NOMO-1 treated with DMSO at 0.1 percent for 48 hours (cell line): Measurements from ENCODE around the gene OR2W1.

Source experiments
- DNase-seq: peaks from one replicate; lab custom pipeline; 2025; ENCODE audit not compliant: unreplicated experiment; lab: John Stamatoyannopoulos, UW

The OR2W1 gene, protein sequence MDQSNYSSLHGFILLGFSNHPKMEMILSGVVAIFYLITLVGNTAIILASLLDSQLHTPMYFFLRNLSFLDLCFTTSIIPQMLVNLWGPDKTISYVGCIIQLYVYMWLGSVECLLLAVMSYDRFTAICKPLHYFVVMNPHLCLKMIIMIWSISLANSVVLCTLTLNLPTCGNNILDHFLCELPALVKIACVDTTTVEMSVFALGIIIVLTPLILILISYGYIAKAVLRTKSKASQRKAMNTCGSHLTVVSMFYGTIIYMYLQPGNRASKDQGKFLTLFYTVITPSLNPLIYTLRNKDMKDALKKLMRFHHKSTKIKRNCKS

GRCh38 chr6:29045075-29045474 is at the start of gene OR2W1:
Gene OR2W1 (minus strand): TSS chr6:29045175. CDS start chr6:29045175, 0 bp downstream.
- DNase-seq, result no peak

DNA sequence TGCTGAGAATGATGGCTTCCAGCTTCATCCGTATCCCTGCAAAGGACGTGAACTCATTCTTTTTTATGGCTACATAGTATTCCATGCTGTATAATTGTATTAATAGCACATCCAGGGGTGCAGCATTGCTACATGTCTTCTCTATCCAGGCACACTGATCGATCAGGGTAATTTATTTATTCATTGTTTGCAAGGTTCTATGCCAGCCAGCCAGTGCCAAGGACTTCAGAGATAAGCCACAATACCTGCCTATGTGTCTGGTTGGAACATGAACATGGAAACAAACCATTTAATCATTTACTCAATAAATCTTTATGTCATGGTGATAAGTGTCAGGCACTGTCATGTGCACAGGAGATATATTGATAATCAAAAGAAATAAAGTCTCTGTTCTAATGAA is 48.0 kb upstream of the OR2W1 start:
- no peak for DNase-seq

DNA sequence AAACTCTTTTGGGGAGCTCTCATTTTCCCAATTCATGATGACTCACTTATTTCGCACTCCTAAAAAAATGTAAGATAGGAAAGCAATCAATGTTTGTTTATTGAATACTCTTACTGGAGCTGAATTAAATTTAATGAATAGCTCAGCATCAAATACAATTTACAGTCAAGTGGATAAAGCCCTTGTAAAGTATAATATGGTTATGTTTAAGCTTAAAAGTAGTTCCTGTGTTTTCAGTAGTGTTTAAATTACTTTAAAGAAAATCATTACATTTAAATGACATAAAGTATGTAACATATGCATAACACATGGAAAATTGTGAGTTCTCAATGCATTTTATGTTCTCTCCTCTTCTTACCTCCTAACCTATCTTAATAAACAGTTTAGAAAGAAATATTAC is 42.2 kb upstream of the OR2W1 start, which contains the start of gene OR2B3:
Gene OR2B3, minus strand, starts transcription at position 101 of the 400 bp plus-strand sequence. Its CDS starts 65 bp downstream, at position 36.
- no peak for DNase-seq

GRCh38 chr6:29082457-29082856 is 37.5 kb upstream of the OR2W1 start:
- DNase-seq, result no peak

DNA sequence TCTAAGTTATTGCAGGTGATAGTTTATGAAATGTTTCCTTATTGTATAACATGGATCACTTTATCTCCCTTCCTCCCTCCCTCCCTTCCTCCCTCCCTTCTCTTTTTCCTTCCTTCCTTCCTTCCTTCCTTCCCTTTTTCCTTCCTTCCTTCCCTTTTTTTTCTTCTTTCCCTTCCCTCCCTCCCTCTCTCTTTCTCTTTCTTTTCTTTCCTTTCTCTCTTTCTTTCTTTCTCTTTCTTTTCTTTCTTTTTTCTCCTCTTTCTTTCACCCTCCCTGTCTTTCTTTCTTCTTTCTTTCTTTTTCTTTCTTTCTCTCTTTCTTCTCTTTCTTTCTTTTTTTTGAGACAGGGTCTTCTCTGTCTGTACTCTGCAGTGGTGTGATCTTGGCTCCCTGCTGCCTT is 36.3 kb upstream of the OR2W1 start:
- DNase-seq, result no peak

DNA sequence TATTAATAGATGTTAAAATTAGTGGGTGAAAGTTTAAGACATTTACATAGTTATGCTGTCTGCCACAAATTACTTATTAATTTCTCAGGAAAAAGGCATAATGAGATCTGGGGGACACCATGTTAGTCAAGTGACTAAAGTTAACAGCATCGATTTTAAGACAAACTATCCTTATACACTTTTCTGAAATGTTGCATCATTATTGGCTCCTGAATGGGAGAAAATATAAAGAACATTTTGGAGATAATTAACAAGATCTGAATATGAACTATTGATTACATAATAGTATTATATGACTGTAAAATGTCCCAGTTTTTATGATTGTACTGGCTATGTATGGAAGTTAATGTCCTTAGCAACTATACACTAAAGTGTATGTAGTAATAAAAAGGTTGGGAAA is 34.2 kb upstream of the OR2W1 start:
- no peak for DNase-seq

DNA sequence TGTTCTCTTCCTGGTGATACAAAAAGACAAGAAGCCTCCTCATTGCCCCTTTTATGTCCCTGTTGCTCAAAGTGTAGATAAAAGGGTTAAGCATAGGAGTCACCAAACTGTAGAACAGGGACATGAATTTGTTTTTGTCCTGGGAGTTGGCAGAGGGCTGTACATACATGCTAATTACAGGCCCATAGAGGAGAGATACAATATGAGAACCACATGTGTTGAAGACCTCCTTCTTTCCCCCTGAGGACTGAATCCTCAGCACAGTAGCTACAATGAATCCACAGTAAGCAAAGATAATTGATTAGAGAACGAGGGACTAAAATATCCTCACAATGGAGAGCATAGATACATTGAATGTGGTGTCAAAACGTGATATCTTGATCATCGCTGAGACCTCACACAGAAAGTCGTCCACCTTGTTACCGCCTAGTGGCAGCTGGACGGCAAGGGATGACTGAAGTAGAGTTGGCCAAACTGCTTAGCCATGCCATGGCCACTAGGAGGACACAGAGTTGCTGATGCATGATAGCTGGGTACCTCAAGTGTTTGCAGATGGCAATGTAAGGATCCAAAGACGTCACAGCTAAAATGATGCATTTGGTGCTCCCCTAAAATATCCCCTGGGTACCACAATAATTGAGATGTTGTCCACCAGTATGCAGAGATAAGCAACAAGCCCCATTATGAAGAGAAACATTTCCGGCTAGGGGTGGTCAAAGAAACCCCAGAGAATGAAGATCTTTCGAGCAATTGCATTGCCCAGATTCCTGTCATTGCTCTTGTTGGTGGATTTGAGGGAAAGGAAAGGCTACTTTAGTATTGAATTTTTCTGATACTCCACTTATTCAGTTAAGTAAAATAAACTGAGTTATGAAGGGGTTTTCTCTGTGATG is 27.1 kb upstream of the OR2W1 start:
- DNase-seq, result no peak

GRCh38 chr6:29051680-29052079 is 6.7 kb upstream of the OR2W1 start:
- DNase-seq, result no peak

GRCh38 chr6:29035951-29036350 is 9.0 kb downstream of the OR2W1 start:
- DNase-seq, result no peak

DNA sequence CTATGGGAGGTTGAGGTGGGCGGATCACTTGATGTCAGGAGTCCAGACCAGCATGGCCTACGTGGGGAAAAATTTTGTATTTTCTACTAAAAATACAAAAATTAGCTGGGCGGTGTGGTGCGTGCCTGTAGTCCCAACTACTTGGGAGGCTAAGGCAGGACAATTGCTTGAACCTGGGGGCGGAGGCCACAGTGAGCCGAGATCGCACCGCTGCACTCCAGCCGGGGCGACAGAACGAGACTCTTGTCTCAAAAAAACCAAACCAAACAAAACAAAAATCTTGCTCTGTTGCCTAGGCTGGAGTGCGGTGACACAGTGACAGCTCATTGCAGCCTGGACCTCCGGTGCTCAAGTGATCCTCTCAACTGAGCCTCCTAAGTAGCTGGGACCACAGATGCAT is 16.2 kb downstream of the OR2W1 start:
- DNase-seq, result no peak

DNA sequence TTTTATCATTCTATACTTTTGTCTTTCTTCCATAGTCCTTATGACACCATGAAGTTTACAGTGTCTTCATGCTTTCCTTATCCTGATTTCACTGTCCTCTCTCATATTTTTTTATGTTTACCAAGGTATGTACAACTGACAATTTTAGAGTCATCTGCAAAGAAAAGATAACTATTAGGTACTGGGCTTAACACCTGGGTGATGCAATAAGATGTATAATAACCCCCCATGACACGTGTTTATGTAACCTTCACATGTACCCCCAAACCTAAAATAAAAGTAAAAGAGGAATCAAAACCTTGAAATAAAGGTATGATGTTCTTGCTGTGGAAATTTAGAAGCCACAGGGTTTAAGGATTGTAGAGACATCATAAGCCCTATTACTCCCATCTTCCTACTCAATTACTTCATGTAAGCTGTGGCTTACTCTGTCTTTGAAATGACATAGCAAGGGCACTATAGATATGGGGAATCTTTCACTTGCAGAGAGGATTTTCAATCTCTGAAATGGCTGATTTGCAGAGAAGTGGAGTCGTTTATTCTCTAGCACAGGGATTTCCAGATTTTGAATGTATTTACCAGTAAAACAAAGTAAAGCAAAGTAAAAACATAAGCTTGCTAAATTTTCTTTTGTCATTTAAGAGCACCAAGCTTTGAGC is 18.9 kb downstream of the OR2W1 start:
- DNase-seq, result no peak

- DNase-seq, result no peak
Measured at GRCh38 chr6:29021434-29021833, 23.5 kb downstream of the OR2W1 start.

- DNase-seq, result no peak
Measured at GRCh38 chr6:29019629-29020028, 25.3 kb downstream of the OR2W1 start.

DNA sequence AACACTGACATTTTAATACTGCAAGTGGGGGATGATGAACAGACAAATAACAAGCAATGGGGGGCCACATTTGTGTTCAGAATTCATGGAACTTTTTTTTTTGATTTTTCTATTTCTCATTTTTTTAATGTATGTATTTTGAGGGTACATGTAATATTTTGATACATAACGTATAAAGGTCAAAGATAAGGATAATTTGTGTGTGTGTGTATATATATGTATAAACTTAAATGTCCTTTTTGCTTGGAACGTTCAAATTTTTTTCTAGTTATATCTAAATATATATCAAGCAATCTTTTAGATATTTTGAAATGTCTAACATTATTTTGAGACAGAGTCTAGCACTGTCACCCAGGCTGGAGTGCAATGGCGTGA is 27.6 kb downstream of the OR2W1 start:
- no peak for DNase-seq

DNA sequence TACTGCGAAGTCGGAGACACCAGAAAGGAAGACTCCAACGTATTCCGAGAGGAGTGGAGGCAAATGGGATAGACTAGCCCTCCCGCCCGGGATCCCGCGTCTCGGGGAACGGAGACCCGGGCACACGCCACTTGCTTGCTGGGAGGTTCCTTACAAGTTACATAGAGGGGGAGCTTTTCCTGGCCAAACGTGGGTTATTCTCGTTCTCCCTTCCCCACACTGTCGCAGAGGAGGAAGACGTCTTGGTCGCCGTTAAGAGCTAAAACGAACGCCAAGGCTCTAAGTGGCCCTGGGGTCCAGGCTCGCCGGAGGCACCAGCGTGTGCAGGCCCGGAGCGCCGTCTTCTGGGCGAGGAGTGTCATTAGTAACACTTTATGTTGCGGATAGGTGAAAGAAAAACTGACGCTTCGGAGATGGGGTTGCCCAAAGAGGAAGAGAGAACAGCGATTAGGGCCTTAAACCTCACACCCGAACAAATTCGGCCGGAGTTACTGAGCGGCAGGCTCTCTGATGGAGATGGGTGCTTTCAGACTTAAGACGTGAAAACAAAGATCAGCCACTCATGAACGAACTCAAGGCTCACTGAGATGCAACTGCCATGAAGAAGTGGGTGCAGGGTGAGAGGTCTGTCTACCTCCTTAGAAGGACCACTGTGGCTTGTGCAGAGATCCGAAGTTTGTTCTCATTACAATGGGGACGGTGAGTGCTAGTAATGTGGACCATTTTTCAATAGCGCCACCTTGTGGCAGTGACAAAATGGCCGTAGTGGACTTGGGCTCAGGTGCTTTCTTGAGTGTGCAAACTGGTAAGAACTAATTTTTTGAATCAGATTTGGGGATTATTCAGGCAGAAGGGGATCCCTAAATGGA is 28.2 kb downstream of the OR2W1 start:
- DNase-seq, result peak; percentile 75

DNA sequence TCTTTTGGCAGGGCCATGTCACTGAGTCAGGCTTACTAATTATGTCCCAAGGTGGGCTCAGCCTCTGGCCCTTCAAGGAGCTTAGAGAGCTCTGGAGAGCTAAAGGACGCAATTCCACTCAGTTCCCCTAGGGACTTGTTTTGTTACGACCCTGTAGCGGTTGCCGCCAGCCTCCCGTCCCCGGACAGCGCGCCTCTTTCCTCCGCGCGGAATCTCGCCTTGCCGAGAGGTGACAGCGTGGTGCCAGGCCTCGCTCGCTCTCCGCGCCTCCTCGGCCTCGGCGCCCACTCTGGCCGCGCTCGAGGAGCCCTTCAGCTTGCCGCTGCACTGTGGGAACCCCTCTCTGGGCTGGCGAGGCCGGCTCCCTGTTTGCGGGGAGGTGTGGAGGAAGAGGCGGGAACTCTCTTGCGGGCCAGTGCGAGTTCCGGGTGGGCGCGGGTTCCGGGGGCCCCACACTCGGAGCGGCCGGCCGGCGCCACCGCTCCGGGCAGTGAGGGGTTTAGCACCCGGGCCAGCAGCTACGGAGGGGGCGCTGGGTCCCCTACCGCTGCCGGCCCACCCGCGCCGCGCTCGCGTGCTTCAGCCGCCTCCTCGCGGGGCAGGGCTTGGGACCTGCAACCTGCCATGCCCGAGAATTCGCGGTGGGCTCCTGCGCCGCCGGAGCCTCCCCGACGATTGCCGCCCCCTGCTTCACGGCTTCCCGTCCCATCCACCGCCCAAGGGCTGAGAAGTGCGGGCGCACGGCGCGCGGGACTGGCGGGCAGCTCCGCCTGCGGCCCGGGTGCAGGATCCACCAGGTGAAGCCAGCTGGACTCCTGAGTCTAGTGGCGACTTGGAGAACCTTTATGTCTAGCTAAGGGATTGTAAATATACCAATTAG is 30.0 kb downstream of the OR2W1 start:
- no peak for DNase-seq

DNA sequence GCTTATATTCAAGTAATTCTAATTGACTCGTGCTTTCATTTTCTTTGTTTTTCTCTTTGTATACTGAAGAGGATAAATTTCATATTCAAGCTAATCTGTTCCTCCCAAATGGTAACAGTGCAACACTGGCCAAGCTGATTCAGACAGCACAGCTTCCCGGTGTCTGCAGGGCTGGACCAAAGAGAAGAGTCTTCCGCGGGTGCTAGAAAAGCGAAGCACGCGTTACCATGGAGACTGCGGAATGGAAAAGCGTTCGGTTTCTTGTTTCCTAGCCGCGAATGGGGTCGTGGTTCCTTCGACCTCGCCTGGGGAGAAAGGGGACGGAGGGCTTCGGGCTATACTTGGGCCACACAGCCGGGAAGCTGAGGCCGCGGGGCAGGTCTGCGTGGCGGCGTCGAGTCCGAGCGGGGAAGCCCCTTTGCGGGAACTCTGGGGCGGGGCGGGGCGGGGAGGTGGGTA is 33.7 kb downstream of the OR2W1 start:
- DNase-seq, result peak; percentile 45

DNA sequence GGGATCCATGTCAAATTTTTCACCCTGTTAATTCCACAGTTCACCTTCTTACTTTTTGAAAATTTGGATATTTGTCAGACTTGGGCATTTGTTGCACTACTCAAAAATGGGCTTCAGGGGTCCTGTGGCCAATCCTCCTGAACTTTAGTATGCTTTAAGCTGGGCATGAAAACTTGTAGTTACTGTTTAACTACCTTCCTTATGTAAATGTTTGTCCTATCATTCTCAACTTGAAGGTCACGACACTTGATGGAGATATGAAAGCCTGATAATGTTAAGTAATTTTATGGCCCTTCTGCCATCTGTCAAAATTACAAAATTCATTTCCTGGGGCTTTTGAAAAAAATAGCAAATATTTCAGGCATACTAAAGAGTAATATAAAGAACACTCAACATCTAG is 35.6 kb downstream of the OR2W1 start:
- DNase-seq, result no peak

DNA sequence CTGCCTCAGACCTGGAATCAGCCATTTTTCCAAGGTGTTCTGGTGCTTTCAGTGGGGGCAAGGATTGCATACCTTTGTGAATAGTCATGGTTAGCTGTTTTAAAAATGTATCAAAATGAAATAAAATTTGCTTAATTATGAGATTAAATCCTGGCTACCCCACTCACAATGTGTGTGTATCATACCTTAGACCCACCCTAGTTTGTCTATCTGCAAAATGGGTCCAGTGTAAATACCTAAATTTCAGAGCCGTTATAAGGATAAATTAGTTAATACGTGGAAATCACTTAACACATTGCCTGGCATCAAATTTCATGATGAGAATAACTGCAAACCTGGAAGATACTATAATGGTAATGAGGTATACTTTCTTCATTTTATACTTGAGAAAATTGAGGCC is 36.9 kb downstream of the OR2W1 start:
- DNase-seq, result no peak
